ENCODE results near the gene MAP2K4.

MAP2K4 gene

DNA sequence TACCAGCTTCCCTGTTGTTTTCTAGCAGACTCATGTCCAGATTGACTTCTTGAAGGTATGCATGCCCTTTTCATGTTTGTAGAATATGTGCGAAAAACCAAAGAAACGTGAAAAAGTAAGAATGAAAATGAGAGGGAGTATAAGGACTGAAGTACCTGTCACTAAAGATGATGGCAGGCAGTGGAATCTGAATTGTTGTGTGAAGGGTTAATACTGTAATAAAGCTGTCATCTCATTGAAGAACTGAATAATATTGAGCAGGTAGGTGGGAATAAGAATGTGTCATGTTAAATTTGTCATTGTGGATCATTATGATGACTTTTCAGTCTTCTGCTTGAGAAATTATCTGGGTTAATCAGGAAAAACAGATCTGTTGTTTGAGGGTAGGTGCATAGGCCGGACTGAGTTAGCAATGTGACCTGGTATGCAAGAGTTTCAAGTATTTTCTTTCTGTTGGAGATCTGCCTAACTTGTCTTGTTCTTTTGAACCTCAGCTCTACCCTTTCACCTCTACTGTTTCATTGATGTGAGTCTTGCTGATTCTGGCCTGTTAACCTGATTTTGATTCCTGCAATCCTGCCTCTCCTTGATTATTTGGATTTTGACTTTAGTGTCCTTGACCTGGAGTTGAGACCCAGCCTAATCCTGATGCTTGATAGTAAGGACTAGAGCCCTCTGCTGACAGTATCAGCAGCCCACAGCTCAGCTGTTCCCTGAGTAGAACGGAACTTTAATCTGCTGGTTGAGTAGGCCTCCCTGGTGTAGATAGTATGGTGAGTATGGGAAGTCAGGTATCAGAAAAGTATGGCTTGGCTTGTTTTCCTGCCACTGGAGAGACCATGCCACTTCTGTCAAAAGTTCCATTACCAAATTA, 64.6 kb downstream of the MAP2K4 start:
- H3K4me3 Mint-ChIP-seq: no peak overlapping the region
- peaks cover 14% of the 10 kb centered on the region for H3K4me1 Mint-ChIP-seq (ENCODE audit: low read depth)
- no peaks in the 10 kb centered on the region for H3K27me3 Mint-ChIP-seq (ENCODE audit: low read depth)
- peaks cover 25% of the 10 kb centered on the region for H3K36me3 Mint-ChIP-seq (ENCODE audit: low read depth)
- H3K9me3 Mint-ChIP-seq: no peaks in the 10 kb centered on the region
- H3K27ac Mint-ChIP-seq: no peak overlapping the region
- no peak for DNase-seq (ENCODE audit: low spot score)

DNA sequence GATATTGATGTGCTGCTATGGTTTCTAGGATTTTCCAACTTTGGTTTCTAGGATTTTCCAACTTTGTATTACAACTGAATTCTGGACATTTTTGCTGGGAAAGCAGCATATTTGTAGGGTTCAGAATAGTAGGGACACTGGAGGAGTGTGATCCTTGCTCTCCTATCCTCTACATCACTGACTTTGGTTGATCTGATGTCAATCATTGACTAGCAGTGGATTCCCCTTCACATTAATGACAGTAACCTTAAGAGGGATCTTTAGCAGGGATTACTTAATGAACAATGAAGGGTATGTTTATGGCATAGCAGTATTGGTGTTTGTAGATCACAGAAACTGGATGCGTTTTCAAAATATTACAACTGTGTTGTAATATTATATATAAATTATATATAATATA, 67.4 kb downstream of the MAP2K4 start:
- Mint-ChIP-seq H3K36me3 (ENCODE audit: low read depth) (peaks cover 11% of the 10 kb centered on the region), H3K27ac (no peak overlapping the region)

DNA sequence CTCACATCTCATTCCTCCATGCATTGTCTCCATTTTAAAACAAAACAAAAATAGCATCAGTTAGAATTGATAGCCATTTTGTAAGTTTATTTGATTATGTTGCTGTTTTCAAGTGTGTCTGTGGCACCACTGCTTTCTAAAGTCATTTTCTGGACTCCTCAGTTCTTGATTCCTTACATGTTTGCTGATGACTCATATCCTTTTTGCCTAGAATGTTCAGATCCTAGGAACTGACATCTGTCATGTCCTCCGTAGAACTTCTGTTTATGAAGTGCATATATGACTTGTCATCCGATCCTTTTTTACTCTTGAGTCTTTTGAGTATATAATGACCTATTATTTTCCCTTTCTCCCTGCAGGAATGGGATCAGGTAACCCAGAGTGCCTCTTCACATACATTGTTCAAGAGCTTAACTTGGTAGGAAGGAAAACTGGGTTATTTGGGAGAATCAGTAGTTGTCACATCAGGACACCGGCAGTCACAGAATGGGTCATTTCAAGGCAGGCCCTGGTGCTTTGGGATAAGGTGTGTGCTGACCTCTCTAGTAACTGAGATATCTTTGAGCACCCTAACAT, 69.2 kb downstream of the MAP2K4 start:
- Mint-ChIP-seq H3K4me3 (no peak overlapping the region), H3K27me3 (ENCODE audit: low read depth) (no peaks in the 10 kb centered on the region), H3K4me1 (ENCODE audit: low read depth) (peaks cover 12% of the 10 kb centered on the region), H3K9me3 (no peaks in the 10 kb centered on the region), H3K36me3 (ENCODE audit: low read depth) (peaks cover 11% of the 10 kb centered on the region), H3K27ac (no peak overlapping the region)
- DNase-seq (ENCODE audit: low spot score): no peak

More for the DNA sequence above, 67.4 kb downstream of the MAP2K4 start:
- Mint-ChIP-seq H3K4me3 (no peak overlapping the region), H3K9me3 (no peaks in the 10 kb centered on the region), H3K27me3 (ENCODE audit: low read depth) (no peaks in the 10 kb centered on the region), H3K4me1 (ENCODE audit: low read depth) (peaks cover 12% of the 10 kb centered on the region)
- no peak for DNase-seq (ENCODE audit: low spot score)

- no peaks in the 10 kb centered on the region for H3K9me3 Mint-ChIP-seq
- H3K4me3 Mint-ChIP-seq: no peak overlapping the region
- DNase-seq (ENCODE audit: low spot score): no peak
- peaks cover 4% of the 10 kb centered on the region for H3K4me1 Mint-ChIP-seq (ENCODE audit: low read depth)
- no peak overlapping the region for H3K27ac Mint-ChIP-seq
- H3K36me3 Mint-ChIP-seq (ENCODE audit: low read depth): peaks cover 16% of the 10 kb centered on the region
- no peaks in the 10 kb centered on the region for H3K27me3 Mint-ChIP-seq (ENCODE audit: low read depth)
Observed at GRCh38 chr17:12094336-12094735, 73.7 kb downstream of the MAP2K4 start.

- H3K9me3 Mint-ChIP-seq: no peaks in the 10 kb centered on the region
- DNase-seq (ENCODE audit: low spot score): no peak
- H3K4me3 Mint-ChIP-seq: no peak overlapping the region
- no peaks in the 10 kb centered on the region for H3K4me1 Mint-ChIP-seq (ENCODE audit: low read depth)
- peaks cover 16% of the 10 kb centered on the region for H3K36me3 Mint-ChIP-seq (ENCODE audit: low read depth)
- no peak overlapping the region for H3K27ac Mint-ChIP-seq
- H3K27me3 Mint-ChIP-seq (ENCODE audit: low read depth): no peaks in the 10 kb centered on the region
Observed at GRCh38 chr17:12095522-12095921, 74.8 kb downstream of the MAP2K4 start.

- Mint-ChIP-seq H3K4me1 (ENCODE audit: low read depth) (no peaks in the 10 kb centered on the region), H3K36me3 (ENCODE audit: low read depth) (peaks cover 16% of the 10 kb centered on the region), H3K27ac (no peak overlapping the region), H3K4me3 (no peak overlapping the region), H3K27me3 (ENCODE audit: low read depth) (no peaks in the 10 kb centered on the region), H3K9me3 (no peaks in the 10 kb centered on the region)
- no peak for DNase-seq (ENCODE audit: low spot score)
Observed at GRCh38 chr17:12097326-12097725, 76.6 kb downstream of the MAP2K4 start.

DNA sequence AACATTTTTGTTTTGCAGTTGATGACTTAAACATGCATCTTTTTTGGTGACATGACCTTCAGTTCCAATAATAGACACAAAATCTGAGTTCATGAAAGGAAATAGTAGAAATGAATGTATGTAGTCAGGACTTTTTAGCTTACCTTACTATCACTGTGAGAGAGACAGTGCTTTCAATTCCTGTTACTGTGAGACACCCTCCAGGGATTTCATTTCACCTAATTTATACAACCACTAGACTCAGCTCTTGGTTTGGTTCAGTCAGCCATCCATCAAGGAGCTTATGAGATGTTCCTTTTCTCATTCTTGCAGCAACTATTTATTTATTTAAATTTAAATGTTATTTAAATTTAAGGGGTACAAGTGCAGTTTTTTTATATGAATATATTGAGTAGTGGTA, 77.9 kb downstream of the MAP2K4 start:
- Mint-ChIP-seq H3K9me3 (no peaks in the 10 kb centered on the region), H3K4me1 (ENCODE audit: low read depth) (no peaks in the 10 kb centered on the region), H3K27me3 (ENCODE audit: low read depth) (no peaks in the 10 kb centered on the region), H3K4me3 (no peak overlapping the region), H3K36me3 (ENCODE audit: low read depth) (peaks cover 17% of the 10 kb centered on the region), H3K27ac (no peak overlapping the region)
- no peak for DNase-seq (ENCODE audit: low spot score)

GRCh38 chr17:12099412-12099811, 78.7 kb downstream of the MAP2K4 start:
- no peak for DNase-seq (ENCODE audit: low spot score)
- Mint-ChIP-seq H3K9me3 (no peaks in the 10 kb centered on the region), H3K4me3 (no peak overlapping the region), H3K36me3 (ENCODE audit: low read depth) (peaks cover 17% of the 10 kb centered on the region), H3K27ac (no peak overlapping the region), H3K27me3 (ENCODE audit: low read depth) (no peaks in the 10 kb centered on the region), H3K4me1 (ENCODE audit: low read depth) (no peaks in the 10 kb centered on the region)

- no peak overlapping the region for H3K4me3 Mint-ChIP-seq
- DNase-seq (ENCODE audit: low spot score): no peak
- no peaks in the 10 kb centered on the region for H3K27me3 Mint-ChIP-seq (ENCODE audit: low read depth)
- peaks cover 4% of the 10 kb centered on the region for H3K36me3 Mint-ChIP-seq (ENCODE audit: low read depth)
- no peaks in the 10 kb centered on the region for H3K4me1 Mint-ChIP-seq (ENCODE audit: low read depth)
- no peaks in the 10 kb centered on the region for H3K9me3 Mint-ChIP-seq
- H3K27ac Mint-ChIP-seq: no peak overlapping the region
Observed at GRCh38 chr17:12104831-12105230, 84.2 kb downstream of the MAP2K4 start.

DNA sequence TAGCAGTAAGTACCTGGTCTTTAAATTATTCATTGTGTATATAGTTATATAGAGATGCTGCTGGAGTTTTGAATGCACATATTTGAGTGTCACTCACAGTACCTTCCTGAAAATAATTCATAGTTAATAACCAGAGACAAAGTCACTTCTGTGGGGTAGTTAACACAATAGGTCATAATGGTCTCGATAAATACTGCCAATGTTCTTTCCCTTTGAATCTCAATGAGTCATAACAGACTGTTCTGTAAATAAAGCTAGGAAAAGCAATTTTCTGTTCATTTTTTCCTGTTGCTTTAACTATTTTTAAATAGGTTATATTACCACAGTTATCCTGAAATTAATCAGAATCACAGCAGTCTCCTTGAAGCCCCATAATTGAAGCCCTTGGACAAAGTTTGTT, 87.2 kb downstream of the MAP2K4 start:
- Mint-ChIP-seq H3K27me3 (ENCODE audit: low read depth) (no peaks in the 10 kb centered on the region), H3K36me3 (ENCODE audit: low read depth) (peaks cover 18% of the 10 kb centered on the region), H3K4me1 (ENCODE audit: low read depth) (no peaks in the 10 kb centered on the region), H3K9me3 (no peaks in the 10 kb centered on the region), H3K4me3 (no peak overlapping the region), H3K27ac (no peak overlapping the region)
- no peak for DNase-seq (ENCODE audit: low spot score)

- Mint-ChIP-seq H3K27me3 (ENCODE audit: low read depth) (no peaks in the 10 kb centered on the region), H3K4me1 (ENCODE audit: low read depth) (no peaks in the 10 kb centered on the region), H3K27ac (no peak overlapping the region), H3K9me3 (no peaks in the 10 kb centered on the region), H3K4me3 (no peak overlapping the region), H3K36me3 (ENCODE audit: low read depth) (peaks cover 39% of the 10 kb centered on the region)
- no peak for DNase-seq (ENCODE audit: low spot score)
Observed at GRCh38 chr17:12110906-12111305, 90.2 kb downstream of the MAP2K4 start.

DNA sequence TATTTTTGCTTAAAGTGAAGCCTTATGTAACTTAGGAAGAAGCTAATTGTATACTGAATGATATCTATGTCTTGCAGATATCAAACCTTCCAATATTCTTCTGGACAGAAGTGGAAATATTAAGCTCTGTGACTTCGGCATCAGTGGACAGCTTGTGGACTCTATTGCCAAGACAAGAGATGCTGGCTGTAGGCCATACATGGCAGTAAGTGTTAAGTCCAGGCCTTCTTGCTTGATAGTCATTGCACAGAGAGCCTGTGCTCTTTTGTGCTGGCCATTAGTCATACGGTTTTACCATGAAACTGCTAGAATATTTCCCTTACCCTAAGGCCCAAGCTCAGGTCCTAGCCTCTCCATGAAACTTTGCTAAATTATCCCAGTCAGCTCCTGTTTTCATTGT, 92.5 kb downstream of the MAP2K4 start:
- Mint-ChIP-seq H3K9me3 (no peaks in the 10 kb centered on the region), H3K27ac (no peak overlapping the region), H3K4me3 (no peak overlapping the region), H3K36me3 (ENCODE audit: low read depth) (peaks cover 50% of the 10 kb centered on the region), H3K27me3 (ENCODE audit: low read depth) (no peaks in the 10 kb centered on the region), H3K4me1 (ENCODE audit: low read depth) (no peaks in the 10 kb centered on the region)
- DNase-seq (ENCODE audit: low spot score): no peak

DNA sequence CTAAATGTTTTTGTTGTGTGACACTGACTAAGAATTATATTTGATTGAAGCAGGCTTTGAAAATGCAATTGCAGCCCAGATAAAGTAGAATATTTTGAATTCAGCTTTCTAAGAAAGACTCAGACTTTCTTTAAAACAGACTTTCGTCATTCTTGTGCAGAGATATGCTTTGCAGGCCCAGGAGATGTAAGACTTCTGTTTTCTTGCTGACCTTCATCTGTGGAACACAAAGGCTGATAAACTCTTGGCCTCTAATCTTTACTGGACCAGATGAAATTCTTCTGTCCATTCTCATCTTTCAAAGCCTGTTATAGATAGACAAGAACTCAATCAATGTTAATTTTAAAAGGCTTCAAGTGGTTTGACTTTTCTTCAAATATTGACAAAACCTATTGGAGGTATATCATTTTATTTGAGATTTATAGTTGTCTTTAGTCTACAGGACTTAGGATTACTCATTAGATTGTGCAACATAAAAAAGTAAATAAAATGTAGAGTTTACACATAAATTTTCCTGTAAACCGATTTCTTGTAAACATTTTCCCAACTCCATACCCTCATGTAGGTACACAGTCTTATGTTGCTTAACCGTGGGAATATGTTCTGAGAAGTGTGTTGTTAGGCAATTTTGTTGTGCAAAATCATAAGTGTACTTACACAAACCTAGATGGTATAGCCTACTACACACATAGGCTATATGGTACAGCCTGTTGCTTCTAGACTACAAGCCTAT, 94.2 kb downstream of the MAP2K4 start:
- H3K27me3 Mint-ChIP-seq (ENCODE audit: low read depth): no peaks in the 10 kb centered on the region

DNA sequence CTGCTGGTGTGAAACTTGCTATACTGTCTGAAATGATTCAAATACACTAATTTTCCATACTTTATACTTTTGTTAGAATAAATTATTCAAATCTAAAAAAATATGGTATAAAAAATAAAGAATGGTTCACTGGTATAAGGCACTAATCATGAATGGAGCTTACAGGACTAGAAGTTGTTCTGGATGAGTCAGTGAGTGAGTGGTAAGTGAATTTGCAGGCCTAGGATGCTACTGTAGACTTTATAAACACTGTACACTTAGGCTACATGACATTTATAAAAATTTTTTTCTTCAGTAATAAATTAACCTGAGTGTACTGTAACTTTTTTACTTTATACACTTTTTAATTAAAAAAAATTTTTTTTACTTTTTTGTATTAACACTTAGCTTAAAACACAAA, 95.5 kb downstream of the MAP2K4 start:
- DNase-seq (ENCODE audit: low spot score): no peak

More for the DNA sequence above, 94.2 kb downstream of the MAP2K4 start:
- H3K27ac Mint-ChIP-seq: no peak overlapping the region
- H3K4me3 Mint-ChIP-seq: no peak overlapping the region
- H3K36me3 Mint-ChIP-seq (ENCODE audit: low read depth): peaks cover 56% of the 10 kb centered on the region
- H3K4me1 Mint-ChIP-seq (ENCODE audit: low read depth): no peaks in the 10 kb centered on the region
- H3K9me3 Mint-ChIP-seq: no peaks in the 10 kb centered on the region
- no peak for DNase-seq (ENCODE audit: low spot score)

More for the DNA sequence above, 95.5 kb downstream of the MAP2K4 start:
- Mint-ChIP-seq H3K4me1 (ENCODE audit: low read depth) (no peaks in the 10 kb centered on the region), H3K9me3 (no peaks in the 10 kb centered on the region), H3K27ac (no peak overlapping the region), H3K27me3 (ENCODE audit: low read depth) (no peaks in the 10 kb centered on the region), H3K4me3 (no peak overlapping the region), H3K36me3 (ENCODE audit: low read depth) (peaks cover 56% of the 10 kb centered on the region)
